ENCODE data around the gene MYO9A. TPM values are rescaled to one million over a fixed set of nuclear protein-coding genes. Genes with fewer than 3 reads are reported as not detected.

The MYO9A gene
- total and polyA plus RNA-seq, 2 donors (not counting 1 experiment from before 2014, with no cell fraction given), result 6.2 to 66.1 TPM

DNA sequence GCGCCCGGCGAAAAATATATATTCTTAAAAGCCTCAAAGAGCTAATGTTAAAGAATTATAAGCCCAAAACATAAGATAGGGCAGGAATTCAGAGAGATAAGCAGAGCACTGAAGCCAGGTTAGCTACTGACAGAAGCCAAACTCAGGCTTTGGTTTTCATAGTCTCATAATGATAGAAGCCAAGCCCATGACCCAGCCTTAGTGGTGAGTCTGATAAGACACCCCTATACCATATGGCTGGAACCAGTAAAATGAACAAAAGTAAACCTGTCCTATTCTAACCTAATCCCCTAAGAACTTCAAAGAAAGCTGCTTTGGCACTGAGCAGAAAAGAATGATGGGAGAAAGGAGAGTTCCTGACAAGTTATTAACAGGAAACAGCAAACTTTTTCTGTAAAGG lies 25.9 kb downstream of the MYO9A start:
- no peaks in the 10 kb centered on the region for H3K27me3 ChIP-seq (replicated peaks in 1 of 4; ENCODE audit: control extremely low read depth in 1 of 4, control insufficient read depth in 3 of 4, insufficient read depth in 4 of 4, low read length in 3 of 4)
- no CpG with 5 or more reads among the region's 3 CpGs for WGBS (ENCODE audit: insufficient coverage)

DNA sequence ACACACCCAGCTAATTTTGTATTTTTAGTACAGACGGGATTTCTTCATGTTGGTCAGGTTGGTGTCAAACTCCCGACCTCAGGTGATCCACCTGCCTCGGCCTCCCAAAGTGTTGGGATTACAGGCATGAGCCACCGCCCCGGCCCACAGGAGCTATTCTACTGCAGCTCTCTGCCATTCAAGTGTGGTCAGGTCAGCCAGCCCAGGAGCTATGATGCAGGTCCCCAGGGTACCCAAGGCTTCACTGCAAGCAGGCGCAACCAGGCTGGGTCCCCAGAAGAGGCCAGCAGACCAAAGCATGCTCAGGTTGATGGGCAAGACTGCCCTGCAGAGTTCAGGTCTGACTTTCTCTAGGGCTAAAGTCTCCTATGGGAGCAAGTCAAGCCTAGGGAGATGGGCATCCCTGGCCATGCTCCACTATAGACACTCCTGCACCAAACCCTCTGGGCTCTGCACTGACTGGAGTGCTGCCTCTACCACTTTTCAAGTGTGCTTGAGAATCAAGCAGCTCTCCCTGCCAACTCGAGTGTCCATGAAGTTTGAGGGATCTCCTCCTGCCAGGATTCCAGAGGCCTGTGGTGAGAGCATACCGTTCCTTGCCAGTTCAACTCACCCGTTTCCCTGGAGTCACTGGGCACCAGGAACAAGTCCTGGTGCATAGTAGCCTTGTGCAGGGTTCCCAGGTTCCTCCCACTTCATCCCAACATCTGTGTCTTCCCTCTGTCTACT lies 30.9 kb downstream of the MYO9A start:
- Histone ChIP-seq H3K27ac (ENCODE audit: low read length in 2 of 2) (no peak overlapping the region), H3K4me2 (replicated peaks; ENCODE audit: low read depth, low read length, poor library complexity, severe bottlenecking) (no peak overlapping the region), H3K79me2 (ENCODE audit: control insufficient read depth, insufficient read depth, low read length) (peaks cover 7% of the 10 kb centered on the region), H3K36me3 (replicated peaks in 1 of 2; ENCODE audit: control extremely low read depth in 1 of 2, control insufficient read depth in 1 of 2, extremely low read depth in 1 of 2, insufficient read depth in 2 of 2, low read length in 1 of 2) (no peaks in the 10 kb centered on the region), H3K4me1 (ENCODE audit: control insufficient read depth in 2 of 2, insufficient read depth in 2 of 2, low read length in 2 of 2) (no peaks in the 10 kb centered on the region), H3K4me3 (ENCODE audit: control extremely low read depth in 1 of 5, extremely low read depth in 1 of 5, insufficient read depth in 1 of 5, low read depth in 2 of 5, low read length in 4 of 5) (no peak overlapping the region), H3K9me3 (ENCODE audit: control extremely low read depth in 1 of 3, control insufficient read depth in 2 of 3, insufficient read depth in 1 of 3, low read length in 2 of 3) (peaks cover 0 to 8% (median 3%) of the 10 kb centered on the region in 3 donors), H2AFZ (ENCODE audit: insufficient read depth, low read depth, low read length, poor library complexity, severe bottlenecking) (no peak overlapping the region), H3K9ac (ENCODE audit: low read length) (no peak overlapping the region), H3K27me3 (replicated peaks in 1 of 4; ENCODE audit: control extremely low read depth in 1 of 4, control insufficient read depth in 3 of 4, insufficient read depth in 4 of 4, low read length in 3 of 4) (no peaks in the 10 kb centered on the region), H4K20me1 (ENCODE audit: control insufficient read depth, insufficient read depth, low read length, poor library complexity, severe bottlenecking) (peaks cover 9% of the 10 kb centered on the region)
- ATAC-seq (ENCODE audit: low read depth) (no peak), DNase-seq (no peak)
- no peak overlapping the region for H3K27ac Mint-ChIP-seq
- H3K27me3 Mint-ChIP-seq, result no peaks in the 10 kb centered on the region
- intact Hi-C loops (cut with micrococcal nuclease), result no loop called here
- TF ChIP-seq, protein P1, sequence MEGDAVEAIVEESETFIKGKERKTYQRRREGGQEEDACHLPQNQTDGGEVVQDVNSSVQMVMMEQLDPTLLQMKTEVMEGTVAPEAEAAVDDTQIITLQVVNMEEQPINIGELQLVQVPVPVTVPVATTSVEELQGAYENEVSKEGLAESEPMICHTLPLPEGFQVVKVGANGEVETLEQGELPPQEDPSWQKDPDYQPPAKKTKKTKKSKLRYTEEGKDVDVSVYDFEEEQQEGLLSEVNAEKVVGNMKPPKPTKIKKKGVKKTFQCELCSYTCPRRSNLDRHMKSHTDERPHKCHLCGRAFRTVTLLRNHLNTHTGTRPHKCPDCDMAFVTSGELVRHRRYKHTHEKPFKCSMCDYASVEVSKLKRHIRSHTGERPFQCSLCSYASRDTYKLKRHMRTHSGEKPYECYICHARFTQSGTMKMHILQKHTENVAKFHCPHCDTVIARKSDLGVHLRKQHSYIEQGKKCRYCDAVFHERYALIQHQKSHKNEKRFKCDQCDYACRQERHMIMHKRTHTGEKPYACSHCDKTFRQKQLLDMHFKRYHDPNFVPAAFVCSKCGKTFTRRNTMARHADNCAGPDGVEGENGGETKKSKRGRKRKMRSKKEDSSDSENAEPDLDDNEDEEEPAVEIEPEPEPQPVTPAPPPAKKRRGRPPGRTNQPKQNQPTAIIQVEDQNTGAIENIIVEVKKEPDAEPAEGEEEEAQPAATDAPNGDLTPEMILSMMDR (IDR thresholded peaks at IDR 0.05), result no peak
- TF ChIP-seq EZH2 (IDR thresholded peaks at IDR 0.05; ENCODE audit: borderline replicate concordance, insufficient read depth, low read depth, low read length, poor library complexity, severe bottlenecking), result no peak
- peaks cover 2% of the 10 kb centered on the region for H3K4me1 Mint-ChIP-seq
- ChIA-PET POLR2A (no interaction called here), CTCF (no interaction called here)
- 97% methylated on average over 8 of the region's 9 CpGs for WGBS (ENCODE audit: insufficient coverage)
- H3K9me3 Mint-ChIP-seq (ENCODE audit: insufficient read depth), result peaks cover 2% of the 10 kb centered on the region
- H3K4me3 Mint-ChIP-seq, result no peak overlapping the region

More for the DNA sequence above, 25.9 kb downstream of the MYO9A start:
- H3K4me3 Mint-ChIP-seq, result no peak overlapping the region
- no peaks in the 10 kb centered on the region for H3K27me3 Mint-ChIP-seq
- peaks cover 4% of the 10 kb centered on the region for H3K4me1 Mint-ChIP-seq
- peaks cover 0 to 1% of the 10 kb centered on the region in 2 experiments for H3K36me3 ChIP-seq (replicated peaks in 1 of 2; ENCODE audit: control extremely low read depth in 1 of 2, control insufficient read depth in 1 of 2, extremely low read depth in 1 of 2, insufficient read depth in 2 of 2, low read length in 1 of 2)
- H3K4me3 ChIP-seq (ENCODE audit: control extremely low read depth in 1 of 5, extremely low read depth in 1 of 5, insufficient read depth in 1 of 5, low read depth in 2 of 5, low read length in 4 of 5), result no peak overlapping the region
- no peaks in the 10 kb centered on the region for H3K9me3 Mint-ChIP-seq (ENCODE audit: insufficient read depth)
- H3K27ac Mint-ChIP-seq, result no peak overlapping the region
- H2AFZ ChIP-seq (ENCODE audit: insufficient read depth, low read depth, low read length, poor library complexity, severe bottlenecking), result no peak overlapping the region
- H3K4me1 ChIP-seq (ENCODE audit: control insufficient read depth in 2 of 2, insufficient read depth in 2 of 2, low read length in 2 of 2), result no peaks in the 10 kb centered on the region
- H3K27ac ChIP-seq (ENCODE audit: low read length in 2 of 2), result no peak overlapping the region
- no peaks in the 10 kb centered on the region for H3K9me3 ChIP-seq (ENCODE audit: control extremely low read depth in 1 of 3, control insufficient read depth in 2 of 3, insufficient read depth in 1 of 3, low read length in 2 of 3)
- ATAC-seq (ENCODE audit: low read depth) (no peak), DNase-seq (no peak)
- ChIA-PET CTCF (no interaction called here), POLR2A (no interaction called here)
- H4K20me1 ChIP-seq (ENCODE audit: control insufficient read depth, insufficient read depth, low read length, poor library complexity, severe bottlenecking), result peaks cover 19% of the 10 kb centered on the region
- H3K9ac ChIP-seq (ENCODE audit: low read length), result no peak overlapping the region
- intact Hi-C loops (cut with micrococcal nuclease), result no loop called here
- H3K79me2 ChIP-seq (ENCODE audit: control insufficient read depth, insufficient read depth, low read length), result peaks cover 19% of the 10 kb centered on the region
- no peak overlapping the region for H3K4me2 ChIP-seq (replicated peaks; ENCODE audit: low read depth, low read length, poor library complexity, severe bottlenecking)
- TF ChIP-seq, protein P1 (IDR thresholded peaks at IDR 0.05), result no peak
- TF ChIP-seq EZH2 (IDR thresholded peaks at IDR 0.05; ENCODE audit: borderline replicate concordance, insufficient read depth, low read depth, low read length, poor library complexity, severe bottlenecking), result no peak

All from B cell (primary cell).